K562 (cell line): ENCODE results near the gene MAZ. TPM values are rescaled to one million over a fixed set of nuclear protein-coding genes. Genes with fewer than 3 reads are reported as not detected.

ENCODE experiments used
- ATAC-seq: fragments of 200-7000 bp; cut with Tn5 transposase; 3 replicates; pipeline ENCODE4 v1.9.1; 2020; ENCODE audit warnings: moderate library complexity
- BruUV-seq: library from RNA; stranded (reverse); fragments of 400-500 nt; replicated peaks from 2 replicates; lab custom pipeline; 2021; lab: Mats Ljungman, UMichigan
- CTCF ChIA-PET: fragments of 300-600 bp; formaldehyde crosslinking; extraction: SDS; loops from one replicate; lab custom pipeline; 2021; ENCODE audit warnings: low intra/inter-chr PET ratio; lab: Yijun Ruan, JAX
- POLR2A ChIA-PET: fragments of 300-600, 350-650 bp; sonication (Branson Sonifier 250); formaldehyde crosslinking; extraction: SDS; loops from one replicate; lab custom pipeline; 2021; ENCODE audit warnings: antibody characterized with exemption, inconsistent platforms; lab: Yijun Ruan, JAX
- DNase-seq, 4 experiments: peaks; one replicate each; pipeline versions ENCODE4 v3.0.0 to v3.0.0-alpha.2; 2011 to 2018; ENCODE audit warnings: low spot score in 3 of 4, mixed read lengths in 3 of 4; ENCODE audit errors: extremely low read depth in 1 of 4
- FAIRE-seq: peaks from 2 replicates; lab custom pipeline; 2011; peaks lifted over from hg19 to GRCh38; lab: Jason Lieb, UNC
- H2AFZ ChIP-seq: 2 replicates; pipeline ENCODE4 v1.6.0; 2011; ENCODE audit warnings: low read depth, low read length, control low read depth, inconsistent platforms
- H3K27ac ChIP-seq: fragments of 200-600 bp; 3 replicates; pipeline ENCODE4 v1.8.0; 2011; ENCODE audit warnings: low read depth, mild to moderate bottlenecking, control low read depth, inconsistent platforms, low read length, moderate library complexity, mixed read lengths; ENCODE audit errors: extremely low read depth
- H3K27me3 ChIP-seq, 2 experiments: fragments of 300-600 bp in 1 of 2; 2 replicates in 1 of 2; 3 replicates in 1 of 2; pipeline versions ENCODE4 v1.6.0 to v1.8.0; 2011; ENCODE audit warnings: inconsistent platforms in 2 of 2, low read length in 2 of 2, mild to moderate bottlenecking in 1 of 2, mixed read lengths in 1 of 2, moderate library complexity in 1 of 2; ENCODE audit not compliant: control insufficient read depth in 2 of 2, insufficient read depth in 2 of 2
- H3K36me3 ChIP-seq: fragments of 300-600 bp; 3 replicates; pipeline ENCODE4 v1.8.0; 2011; ENCODE audit warnings: mild to moderate bottlenecking, low read length, inconsistent platforms; ENCODE audit not compliant: control insufficient read depth, insufficient read depth
- H3K4me1 ChIP-seq, 2 experiments: fragments of 200-600 bp in 1 of 2; replicated peaks in 1 of 2; 2 replicates in 1 of 2; 3 replicates in 1 of 2; pipeline versions ENCODE4 v1.5.1 to v1.8.0; 2011; ENCODE audit warnings: inconsistent platforms in 2 of 2, low read length in 2 of 2, mild to moderate bottlenecking in 1 of 2, mixed read lengths in 1 of 2, moderate library complexity in 1 of 2; ENCODE audit not compliant: control insufficient read depth in 2 of 2, insufficient read depth in 2 of 2
- H3K4me2 ChIP-seq: 2 replicates; pipeline ENCODE4 v1.6.1; 2011; ENCODE audit warnings: low read length, control low read depth, inconsistent platforms, mixed read lengths; ENCODE audit not compliant: insufficient read depth
- H3K4me3 ChIP-seq: fragments of 200-600 bp; sonication (generic), shearing (Covaris generic); 2 replicates; pipeline ENCODE4 v1.5.1; 2016; ENCODE audit warnings: control low read depth, inconsistent platforms
- H3K79me2 ChIP-seq: fragments of 200-600 bp; 3 replicates; pipeline ENCODE4 v1.8.0; 2011; ENCODE audit warnings: low read length, inconsistent platforms; ENCODE audit not compliant: control insufficient read depth, insufficient read depth
- H3K9ac ChIP-seq, 2 experiments: 2 replicates each; pipeline versions ENCODE4 v1.6.0 to v1.6.1; 2011; ENCODE audit warnings: low read depth in 2 of 2, low read length in 2 of 2, control low read depth in 1 of 2, inconsistent platforms in 1 of 2, mild to moderate bottlenecking in 1 of 2, mixed read lengths in 1 of 2; ENCODE audit not compliant: insufficient read depth in 1 of 2
- H3K9me1 ChIP-seq: one replicate; pipeline ENCODE4 v1.6.0; 2011; ENCODE audit warnings: inconsistent platforms, mild to moderate bottlenecking, low read length, moderate library complexity; ENCODE audit not compliant: control insufficient read depth, insufficient read depth
- H3K9me3 ChIP-seq: replicated peaks from 2 replicates; pipeline ENCODE4 v1.5.1; 2011; ENCODE audit warnings: low read depth, low read length, inconsistent platforms; ENCODE audit not compliant: control insufficient read depth, insufficient read depth
- H4K20me1 ChIP-seq: replicated peaks from 2 replicates; pipeline ENCODE4 v1.6.1; 2011; ENCODE audit warnings: low read length, inconsistent platforms, mixed read lengths; ENCODE audit not compliant: control insufficient read depth, insufficient read depth
- CBX2 ChIP-seq: fragments of 200-600 bp; sonication (generic); IDR thresholded peaks from one replicate; pipeline ENCODE4 v1.6.1; 2012; ENCODE audit warnings: mild to moderate bottlenecking, low read length, inconsistent platforms; ENCODE audit not compliant: insufficient read depth, poor library complexity, severe bottlenecking
- CEBPZ ChIP-seq: fragments of 150-350 bp; IDR thresholded peaks from 2 replicates; pipeline ENCODE4 v1.6.1; 2014; ENCODE audit warnings: low read depth, mild to moderate bottlenecking, low read length, borderline replicate concordance
- FUS ChIP-seq: fragments of 200-400 bp; formaldehyde crosslinking; optimal IDR thresholded peaks from 2 replicates; pipeline ENCODE3; 2017; ENCODE audit warnings: low read depth, low read length
- KLF10 ChIP-seq: fragments of 250-450 bp; sonication (Bioruptor Pico); IDR thresholded peaks from 2 replicates; pipeline ENCODE4 v1.6.1; 2021; ENCODE audit warnings: matching md5 sums
- MCM3 ChIP-seq: fragments of 450-650 bp; IDR thresholded peaks from 2 replicates; pipeline ENCODE4 v1.6.1; 2016
- RFX5 ChIP-seq: IDR thresholded peaks from 2 replicates; pipeline ENCODE4 v1.6.1; 2011; ENCODE audit warnings: low read depth, mild to moderate bottlenecking, improper control_type of control experiment, low read length
- RFX7 ChIP-seq: fragments of 250-450 bp; sonication (Bioruptor Pico); IDR thresholded peaks from 2 replicates; pipeline ENCODE4 v1.5.1; 2021; ENCODE audit warnings: mild to moderate bottlenecking
- SREBF1 ChIP-seq: fragments of 150-350 bp; IDR thresholded peaks from 2 replicates; pipeline ENCODE4 v1.6.1; 2014; ENCODE audit warnings: antibody characterized with exemption, low read depth, low read length, borderline replicate concordance
- ZBTB7A ChIP-seq: IDR thresholded peaks from 2 replicates; pipeline ENCODE4 v1.6.1; 2011; ENCODE audit warnings: low read depth, mild to moderate bottlenecking, low read length, moderate library complexity, borderline replicate concordance; ENCODE audit not compliant: control insufficient read depth
- ZNF184 ChIP-seq: sonication (generic); formaldehyde crosslinking; IDR thresholded peaks from 2 replicates; pipeline ENCODE4 v1.5.0; 2020; ENCODE audit warnings: missing genetic modification reagents
- ZNF395 ChIP-seq: fragments of 200-800 bp; sonication (Bioruptor generic); IDR thresholded peaks from 2 replicates; pipeline ENCODE4 v1.6.1; 2017; ENCODE audit warnings: missing genetic modification characterization, missing compliant biosample characterization
- ZNF717 ChIP-seq: fragments of 250-450 bp; sonication (Bioruptor Pico); IDR thresholded peaks from 2 replicates; pipeline ENCODE4 v1.5.0; 2021
- WGBS: fragments of 100-300 bp; shearing (Covaris generic); methylation state at CpG from one replicate; pipeline ENCODE4 v1.1.6; 2016; ENCODE audit warnings: low coverage, mixed read lengths; ENCODE audit not compliant: insufficient coverage; ENCODE audit errors: missing lambda C conversion rate; 5-methylcytosine and 5-hydroxymethylcytosine counted together
- in situ Hi-C: fragments of 300-500 bp; cut with MboI; formaldehyde crosslinking; loops from 4 replicates; pipeline ENCODE4 v1.15.0; 2018; ENCODE audit warnings: inconsistent platforms, mixed read lengths
- intact Hi-C: fragments of 100-400 bp; cut with micrococcal nuclease; formaldehyde crosslinking; loops from 2 replicates; pipeline ENCODE4 v1.14.2; 2022
- polyA plus RNA-seq, 8 experiments: library from polyadenylated mRNA; depleted of rRNA in 4 of 8; stranded (reverse) in 5 of 8; unstranded in 3 of 8; fragments of >200 nt; fragmentation: Nextera tagmentation in 2 of 8; fragmentation: Illumina TruSeq in 1 of 8; extraction: Ambion mirVana in 2 of 8; extraction: Trizol in 1 of 8; gene quantifications; 2 replicates each; pipeline versions ENCODE4 v1.2.1 to v1.2.3, GENCODE V29; 2011 to 2014; ENCODE audit warnings: inconsistent platforms in 1 of 8, missing spikeins in 1 of 8
- total RNA-seq, 7 experiments: library from RNA; depleted of rRNA in 6 of 7; stranded (reverse); fragments of >200 nt in 6 of 7; fragmentation: Illumina TruSeq in 2 of 7; extraction: Trizol in 2 of 7; gene quantifications; 2 replicates each; pipeline versions ENCODE4 v1.2.1 to v1.2.3, GENCODE V29; 2011 to 2021; ENCODE audit warnings: low replicate concordance in 1 of 7
- TF ChIP-seq, protein P1 (sequence below), 2 experiments: fragments of 450-650 bp; conservative IDR thresholded peaks; 2 replicates each; pipeline ENCODE4 v1.6.1; 2017; ENCODE audit warnings: mild to moderate bottlenecking in 2 of 2, moderate library complexity in 2 of 2
- TF ChIP-seq, protein P2 (sequence below): sonication (generic); formaldehyde crosslinking; IDR thresholded peaks from 2 replicates; pipeline ENCODE4 v1.8.1; 2022; ENCODE audit warnings: missing genetic modification reagents

MAZ gene
- total and polyA plus RNA-seq, 9 of the 15 experiments (the other 6 are each of a cell fraction or from before 2014, with no cell fraction given), result 45.4 to 532 (median 250) TPM

DNA sequence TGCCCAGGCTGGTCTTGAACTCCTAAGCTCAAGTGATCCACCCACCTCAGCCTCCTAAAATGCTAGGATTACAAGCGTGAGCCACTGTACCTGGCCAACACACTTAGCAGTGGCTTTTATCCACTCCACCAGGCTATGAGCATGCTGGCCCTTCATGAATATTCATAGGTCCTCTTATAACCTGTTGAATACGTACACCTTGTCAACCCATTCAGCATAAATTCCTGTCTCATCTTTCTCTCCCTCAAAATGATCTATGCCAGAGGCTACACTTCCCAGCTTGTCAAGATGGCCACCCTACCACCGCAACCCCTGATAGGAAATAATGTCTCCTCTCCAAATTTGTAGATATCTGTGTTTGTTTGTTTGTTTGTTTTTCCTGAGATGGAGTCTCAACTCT, 39.3 kb upstream of the MAZ start:
- POLR2A ChIA-PET, result interaction anchor here (0.6 to 1.0 kb wide), 2 partner anchors 10 to 67 kb away, joined by 3 read pairs; no protein-coding TSS in a partner anchor
- Histone ChIP-seq H3K9me3 (no peaks in the 10 kb centered on the region), H3K36me3 (no peaks in the 10 kb centered on the region), H3K4me1 (peaks cover 6 to 11% of the 10 kb centered on the region in 2 experiments), H3K9ac (no peak overlapping the region), H3K4me2 (no peak overlapping the region), H3K9me1 (no peaks in the 10 kb centered on the region), H3K79me2 (no peaks in the 10 kb centered on the region), H2AFZ (no peak overlapping the region), H4K20me1 (no peaks in the 10 kb centered on the region), H3K4me3 (no peak overlapping the region), H3K27ac (no peak overlapping the region), H3K27me3 (no peaks in the 10 kb centered on the region)
- DNase-seq, result no peak
- no TSS peak for BruUV-seq
- ATAC-seq, result no peak
- CTCF ChIA-PET, result no interaction called here
- intact Hi-C loops, result no loop called here
- 50% methylated on average over 3 of the region's 3 CpGs for WGBS
- in situ Hi-C loops, result no loop called here
- FAIRE-seq, result no peak
- no peak for TF ChIP-seq MCM3
- no peak for TF ChIP-seq ZBTB7A
- TF ChIP-seq ZNF184 (CRISPR knock-in tag), result no peak
- TF ChIP-seq, protein P1, sequence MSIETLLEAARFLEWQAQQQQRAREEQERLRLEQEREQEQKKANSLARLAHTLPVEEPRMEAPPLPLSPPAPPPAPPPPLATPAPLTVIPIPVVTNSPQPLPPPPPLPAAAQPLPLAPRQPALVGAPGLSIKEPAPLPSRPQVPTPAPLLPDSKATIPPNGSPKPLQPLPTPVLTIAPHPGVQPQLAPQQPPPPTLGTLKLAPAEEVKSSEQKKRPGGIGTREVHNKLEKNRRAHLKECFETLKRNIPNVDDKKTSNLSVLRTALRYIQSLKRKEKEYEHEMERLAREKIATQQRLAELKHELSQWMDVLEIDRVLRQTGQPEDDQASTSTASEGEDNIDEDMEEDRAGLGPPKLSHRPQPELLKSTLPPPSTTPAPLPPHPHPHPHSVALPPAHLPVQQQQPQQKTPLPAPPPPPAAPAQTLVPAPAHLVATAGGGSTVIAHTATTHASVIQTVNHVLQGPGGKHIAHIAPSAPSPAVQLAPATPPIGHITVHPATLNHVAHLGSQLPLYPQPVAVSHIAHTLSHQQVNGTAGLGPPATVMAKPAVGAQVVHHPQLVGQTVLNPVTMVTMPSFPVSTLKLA (conservative IDR thresholded peaks at IDR 0.05), result no peak
- TF ChIP-seq ZNF717, result no peak
- no peak for TF ChIP-seq CBX2
- no peak for TF ChIP-seq RFX7
- no peak for TF ChIP-seq FUS
- TF ChIP-seq KLF10 (CRISPR knock-in tag), result no peak
- TF ChIP-seq, protein P2, sequence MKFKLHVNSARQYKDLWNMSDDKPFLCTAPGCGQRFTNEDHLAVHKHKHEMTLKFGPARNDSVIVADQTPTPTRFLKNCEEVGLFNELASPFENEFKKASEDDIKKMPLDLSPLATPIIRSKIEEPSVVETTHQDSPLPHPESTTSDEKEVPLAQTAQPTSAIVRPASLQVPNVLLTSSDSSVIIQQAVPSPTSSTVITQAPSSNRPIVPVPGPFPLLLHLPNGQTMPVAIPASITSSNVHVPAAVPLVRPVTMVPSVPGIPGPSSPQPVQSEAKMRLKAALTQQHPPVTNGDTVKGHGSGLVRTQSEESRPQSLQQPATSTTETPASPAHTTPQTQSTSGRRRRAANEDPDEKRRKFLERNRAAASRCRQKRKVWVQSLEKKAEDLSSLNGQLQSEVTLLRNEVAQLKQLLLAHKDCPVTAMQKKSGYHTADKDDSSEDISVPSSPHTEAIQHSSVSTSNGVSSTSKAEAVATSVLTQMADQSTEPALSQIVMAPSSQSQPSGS (CRISPR knock-in tag), result no peak
- no peak for TF ChIP-seq ZNF395 (CRISPR knock-in tag)
- no peak for TF ChIP-seq CEBPZ
- no peak for TF ChIP-seq RFX5
- no peak for TF ChIP-seq SREBF1
